Activated T-helper 1 cell treated with anti-CD3 and anti-CD28 coated beads, Interleukin-12 subunit alpha, Interleukin-12 subunit beta, Interleukin-2, Interleukin-4 antibody, amounts not matched to agents 30 ng/mL and 10 ng/mL and 1 ng/mL, durations not matched to agents 14 hours and 24 hours and 36 hours (primary cell): ENCODE results near the gene PHF19. TPM values are rescaled to one million over a fixed set of nuclear protein-coding genes. Genes with fewer than 3 reads are reported as not detected.

Source experiments
- DNase-seq: peaks from one replicate; pipeline ENCODE4 v3.0.0; 2021; ENCODE audit warnings: low spot score
- H3K27ac Mint-ChIP-seq: one replicate; pipeline ENCODE4 v1.8.0; 2021; ENCODE audit warnings: mild to moderate bottlenecking, mixed read lengths
- H3K27me3 Mint-ChIP-seq: one replicate; pipeline ENCODE4 v1.8.0; 2022; ENCODE audit warnings: mild to moderate bottlenecking, moderate library complexity, mixed read lengths; ENCODE audit not compliant: insufficient read depth
- H3K36me3 Mint-ChIP-seq: one replicate; pipeline ENCODE4 v1.8.0; 2021; ENCODE audit warnings: low read depth, mixed read lengths
- H3K4me1 Mint-ChIP-seq: one replicate; pipeline ENCODE4 v1.8.0; 2021; ENCODE audit warnings: low read depth, mixed read lengths
- H3K4me3 Mint-ChIP-seq: one replicate; pipeline ENCODE4 v1.8.0; 2021; ENCODE audit warnings: mild to moderate bottlenecking, moderate library complexity, mixed read lengths
- H3K9me3 Mint-ChIP-seq: one replicate; pipeline ENCODE4 v1.8.0; 2021; ENCODE audit warnings: mixed read lengths
- intact Hi-C: fragments of 100-400 bp; cut with micrococcal nuclease; formaldehyde crosslinking; loops from one replicate; pipeline ENCODE4 v1.15.1; 2024
- total RNA-seq: library from RNA; stranded (reverse); gene quantifications from 2 replicates; pipeline ENCODE4 v1.2.3, GENCODE V29; 2022

PHF19 gene
- total RNA-seq, 1 donor from 2014 or later, result 134 TPM

GRCh38 chr9:120872791-120873502, 4.0 kb downstream of the PHF19 start:
- no peak for DNase-seq
- Mint-ChIP-seq H3K4me1 (peaks cover 66% of the 10 kb centered on the region), H3K27me3 (no peaks in the 10 kb centered on the region), H3K9me3 (no peaks in the 10 kb centered on the region), H3K4me3 (peak overlapping the region; percentile 89), H3K27ac (peak overlapping the region; percentile 75), H3K36me3 (peaks cover 51% of the 10 kb centered on the region)
- intact Hi-C loops, result no loop called here

GRCh38 chr9:120870206-120870605, 6.8 kb downstream of the PHF19 start:
- peak overlapping the region; percentile 15 for H3K4me3 Mint-ChIP-seq
- peaks cover 62% of the 10 kb centered on the region for H3K4me1 Mint-ChIP-seq
- no peak overlapping the region for H3K27ac Mint-ChIP-seq
- peaks cover 53% of the 10 kb centered on the region for H3K36me3 Mint-ChIP-seq
- intact Hi-C loops, result no loop called here
- no peaks in the 10 kb centered on the region for H3K27me3 Mint-ChIP-seq
- no peak for DNase-seq
- H3K9me3 Mint-ChIP-seq, result no peaks in the 10 kb centered on the region

GRCh38 chr9:120869726-120870125, 7.3 kb downstream of the PHF19 start:
- no peak for DNase-seq
- H3K36me3 Mint-ChIP-seq, result peaks cover 53% of the 10 kb centered on the region
- no peaks in the 10 kb centered on the region for H3K9me3 Mint-ChIP-seq
- no peaks in the 10 kb centered on the region for H3K27me3 Mint-ChIP-seq
- H3K4me1 Mint-ChIP-seq, result peaks cover 57% of the 10 kb centered on the region
- peak overlapping the region; percentile 78 for H3K27ac Mint-ChIP-seq
- intact Hi-C loops, result loop anchor here (2.0 to 5.0 kb wide), 3 partner anchors 67 to 205 kb away; partner anchors contain the start of gene CNTRL
- peak overlapping the region; percentile 88 for H3K4me3 Mint-ChIP-seq

- intact Hi-C loops, result loop anchor here (2.0 to 5.0 kb wide), 3 partner anchors 67 to 205 kb away; partner anchors contain the start of gene CNTRL
- no peaks in the 10 kb centered on the region for H3K9me3 Mint-ChIP-seq
- H3K27me3 Mint-ChIP-seq, result no peaks in the 10 kb centered on the region
- peak overlapping the region; percentile 91 for H3K27ac Mint-ChIP-seq
- peaks cover 49% of the 10 kb centered on the region for H3K36me3 Mint-ChIP-seq
- H3K4me3 Mint-ChIP-seq, result peak overlapping the region; percentile 88
- no peak for DNase-seq
- H3K4me1 Mint-ChIP-seq, result peaks cover 53% of the 10 kb centered on the region
Observed at GRCh38 chr9:120869360-120869687, 7.7 kb downstream of the PHF19 start.

- no peaks in the 10 kb centered on the region for H3K27me3 Mint-ChIP-seq
- peaks cover 48% of the 10 kb centered on the region for H3K36me3 Mint-ChIP-seq
- peak; percentile 93 for DNase-seq
- intact Hi-C loops, result loop anchor here (1.0 to 5.0 kb wide), 12 partner anchors 7 to 333 kb away; partner anchors contain the start of genes CNTRL, FBXW2, MEGF9 and TRAF1
- peaks cover 48% of the 10 kb centered on the region for H3K4me1 Mint-ChIP-seq
- peak overlapping the region; percentile 91 for H3K27ac Mint-ChIP-seq
- no peaks in the 10 kb centered on the region for H3K9me3 Mint-ChIP-seq
- H3K4me3 Mint-ChIP-seq, result peak overlapping the region; percentile 88
Observed at GRCh38 chr9:120868676-120869359, 8.2 kb downstream of the PHF19 start.

- Mint-ChIP-seq H3K27ac (peak overlapping the region; percentile 49), H3K27me3 (no peaks in the 10 kb centered on the region), H3K4me3 (peak overlapping the region; percentile 75), H3K9me3 (no peaks in the 10 kb centered on the region), H3K36me3 (peaks cover 44% of the 10 kb centered on the region), H3K4me1 (peaks cover 43% of the 10 kb centered on the region)
- intact Hi-C loops, result loop anchor here (1.0 to 5.0 kb wide), 12 partner anchors 8 to 334 kb away; partner anchors contain the start of genes CNTRL, FBXW2, MEGF9 and TRAF1
- no peak for DNase-seq
Observed at GRCh38 chr9:120868339-120868675, 8.7 kb downstream of the PHF19 start.

- Mint-ChIP-seq H3K27ac (peak overlapping the region; percentile 49), H3K27me3 (no peaks in the 10 kb centered on the region), H3K4me1 (peaks cover 38% of the 10 kb centered on the region), H3K9me3 (no peaks in the 10 kb centered on the region), H3K4me3 (peak overlapping the region; percentile 75), H3K36me3 (peaks cover 43% of the 10 kb centered on the region)
- no peak for DNase-seq
- intact Hi-C loops, result loop anchor here (1.0 to 5.0 kb wide), 12 partner anchors 8 to 334 kb away; partner anchors contain the start of genes CNTRL, FBXW2, MEGF9 and TRAF1
Observed at GRCh38 chr9:120867676-120868338, 9.2 kb downstream of the PHF19 start.

GRCh38 chr9:120866651-120867050, 10.3 kb downstream of the PHF19 start:
- DNase-seq, result no peak
- intact Hi-C loops, result loop anchor here (5.0 kb wide), 1 partner anchor 109 kb away; no protein-coding TSS in a partner anchor
- peaks cover 27% of the 10 kb centered on the region for H3K4me1 Mint-ChIP-seq
- H3K36me3 Mint-ChIP-seq, result peaks cover 40% of the 10 kb centered on the region
- H3K27ac Mint-ChIP-seq, result no peak overlapping the region
- H3K4me3 Mint-ChIP-seq, result no peak overlapping the region
- no peaks in the 10 kb centered on the region for H3K9me3 Mint-ChIP-seq
- H3K27me3 Mint-ChIP-seq, result no peaks in the 10 kb centered on the region

- Mint-ChIP-seq H3K27ac (no peak overlapping the region), H3K27me3 (no peaks in the 10 kb centered on the region), H3K36me3 (peaks cover 47% of the 10 kb centered on the region), H3K9me3 (no peaks in the 10 kb centered on the region), H3K4me1 (peaks cover 27% of the 10 kb centered on the region), H3K4me3 (no peak overlapping the region)
- no peak for DNase-seq
- intact Hi-C loops, result loop anchor here (5.0 kb wide), 1 partner anchor 109 kb away; no protein-coding TSS in a partner anchor
Observed at GRCh38 chr9:120865809-120866208, 11.2 kb downstream of the PHF19 start.

GRCh38 chr9:120865176-120865575, 11.8 kb downstream of the PHF19 start:
- Mint-ChIP-seq H3K27me3 (no peaks in the 10 kb centered on the region), H3K27ac (no peak overlapping the region), H3K36me3 (peaks cover 53% of the 10 kb centered on the region), H3K4me1 (peaks cover 25% of the 10 kb centered on the region), H3K9me3 (no peaks in the 10 kb centered on the region), H3K4me3 (no peak overlapping the region)
- no peak for DNase-seq
- intact Hi-C loops, result loop anchor here (5.0 kb wide), 1 partner anchor 108 kb away; no protein-coding TSS in a partner anchor

GRCh38 chr9:120864719-120865118, 12.3 kb downstream of the PHF19 start:
- H3K9me3 Mint-ChIP-seq, result no peaks in the 10 kb centered on the region
- intact Hi-C loops, result loop anchor here (5.0 kb wide), 1 partner anchor 107 kb away; no protein-coding TSS in a partner anchor
- H3K36me3 Mint-ChIP-seq, result peaks cover 54% of the 10 kb centered on the region
- no peak overlapping the region for H3K4me3 Mint-ChIP-seq
- peaks cover 23% of the 10 kb centered on the region for H3K4me1 Mint-ChIP-seq
- DNase-seq, result no peak
- no peak overlapping the region for H3K27ac Mint-ChIP-seq
- no peaks in the 10 kb centered on the region for H3K27me3 Mint-ChIP-seq

- Mint-ChIP-seq H3K36me3 (peaks cover 57% of the 10 kb centered on the region), H3K9me3 (no peaks in the 10 kb centered on the region), H3K27me3 (no peaks in the 10 kb centered on the region), H3K4me3 (no peak overlapping the region), H3K27ac (no peak overlapping the region), H3K4me1 (peaks cover 14% of the 10 kb centered on the region)
- DNase-seq, result no peak
- intact Hi-C loops, result no loop called here
Observed at GRCh38 chr9:120863833-120864232, 13.2 kb downstream of the PHF19 start.
